Activated CD4-positive, alpha-beta memory T cell treated with anti-CD3 and anti-CD28 coated beads, Interleukin-2, amount 10 ng/mL, durations not matched to agents 7 days and 5 days (primary cell): ENCODE results near the gene SPDYE4. TPM values are rescaled to one million over a fixed set of nuclear protein-coding genes. Genes with fewer than 3 reads are reported as not detected.
"Not testable (repeated sequence)": the region's sequence is repeated elsewhere in the genome, so short reads cannot be mapped to it uniquely, and the experiment has no call there.

Experiments used
- CTCF ChIA-PET: fragments of 350-600 bp; sonication (Branson Sonifier 250); formaldehyde crosslinking; loops from one replicate; lab custom pipeline; 2021; ENCODE audit warnings: antibody characterized with exemption, inconsistent platforms; lab: Charles Lee
- POLR2A ChIA-PET: fragments of 350-600 bp; sonication (Branson Sonifier 250); formaldehyde crosslinking; loops from one replicate; lab custom pipeline; 2021; ENCODE audit warnings: antibody characterized with exemption; lab: Charles Lee
- DNase-seq: peaks from one replicate; pipeline ENCODE4 v3.0.0-alpha.2; 2020
- H3K27ac Mint-ChIP-seq: one replicate; pipeline ENCODE4 v1.8.0; 2021; ENCODE audit warnings: mild to moderate bottlenecking, mixed read lengths
- H3K27me3 Mint-ChIP-seq: one replicate; pipeline ENCODE4 v1.8.0; 2021; ENCODE audit warnings: mixed read lengths
- H3K36me3 Mint-ChIP-seq: one replicate; pipeline ENCODE4 v1.8.0; 2021; ENCODE audit warnings: low read depth, mixed read lengths
- H3K4me1 Mint-ChIP-seq: one replicate; pipeline ENCODE4 v1.8.0; 2021; ENCODE audit warnings: mixed read lengths
- H3K4me3 Mint-ChIP-seq: one replicate; pipeline ENCODE4 v1.8.0; 2021; ENCODE audit warnings: mild to moderate bottlenecking, mixed read lengths
- H3K9me3 Mint-ChIP-seq: one replicate; pipeline ENCODE4 v1.8.0; 2021; ENCODE audit warnings: mixed read lengths
- total RNA-seq, 2 experiments: library from RNA; stranded (reverse); gene quantifications; one replicate each; pipeline ENCODE4 v1.2.3, GENCODE V29; 2021

The SPDYE4 gene
- not detected for total RNA-seq

- ChIA-PET CTCF (no interaction called here), POLR2A (no interaction called here)
- H3K9me3 Mint-ChIP-seq: no peaks in the 10 kb centered on the region
- DNase-seq: no peak
- no peaks in the 10 kb centered on the region for H3K36me3 Mint-ChIP-seq
- no peak within 1 kb of the TSS for H3K27ac Mint-ChIP-seq
- H3K4me1 Mint-ChIP-seq: no peaks in the 10 kb centered on the region
- no peak within 1 kb of the TSS for H3K4me3 Mint-ChIP-seq
- H3K27me3 Mint-ChIP-seq: peaks cover 25% of the 10 kb centered on the region
Observed at GRCh38 chr17:8758137-8758596, at the start of gene SPDYE4. SPDYE4 (minus strand) TSS chr17:8758546; CDS start chr17:8758382, 164 bp downstream.

GRCh38 chr17:8806926-8807550 is 48.7 kb upstream of the SPDYE4 start:
- H3K4me3 Mint-ChIP-seq: no peak overlapping the region
- H3K27me3 Mint-ChIP-seq: peaks cover 4% of the 10 kb centered on the region
- H3K36me3 Mint-ChIP-seq: peaks cover 2% of the 10 kb centered on the region
- ChIA-PET POLR2A (no interaction called here), CTCF (no interaction called here)
- H3K9me3 Mint-ChIP-seq: peaks cover 10% of the 10 kb centered on the region
- no peak overlapping the region for H3K27ac Mint-ChIP-seq
- peak; percentile 39 for DNase-seq
- peaks cover 9% of the 10 kb centered on the region for H3K4me1 Mint-ChIP-seq

GRCh38 chr17:8806253-8806925 is 48.0 kb upstream of the SPDYE4 start:
- H3K36me3 Mint-ChIP-seq: peaks cover 2% of the 10 kb centered on the region
- CTCF ChIA-PET: no interaction called here
- peaks cover 10% of the 10 kb centered on the region for H3K9me3 Mint-ChIP-seq
- no peak overlapping the region for H3K4me3 Mint-ChIP-seq
- peaks cover 9% of the 10 kb centered on the region for H3K4me1 Mint-ChIP-seq
- DNase-seq: peak; percentile 5
- POLR2A ChIA-PET: no interaction called here
- peaks cover 2% of the 10 kb centered on the region for H3K27me3 Mint-ChIP-seq
- H3K27ac Mint-ChIP-seq: no peak overlapping the region

GRCh38 chr17:8805396-8805795 is 47.0 kb upstream of the SPDYE4 start:
- H3K27ac Mint-ChIP-seq, H3K4me3 Mint-ChIP-seq, H3K27me3 Mint-ChIP-seq, CTCF ChIA-PET, H3K36me3 Mint-ChIP-seq, POLR2A ChIA-PET, H3K4me1 Mint-ChIP-seq: not testable (repeated sequence)
- peaks cover 10% of the 10 kb centered on the region for H3K9me3 Mint-ChIP-seq
- peak; percentile 1 for DNase-seq

GRCh38 chr17:8803531-8804420 is 45.4 kb upstream of the SPDYE4 start:
- H3K4me3 Mint-ChIP-seq: no peak overlapping the region
- H3K27me3 Mint-ChIP-seq: peaks cover 2% of the 10 kb centered on the region
- POLR2A ChIA-PET: no interaction called here

GRCh38 chr17:8801135-8801840 is 42.9 kb upstream of the SPDYE4 start:
- Mint-ChIP-seq H3K4me1 (no peaks in the 10 kb centered on the region), H3K9me3 (no peaks in the 10 kb centered on the region), H3K4me3 (no peak overlapping the region), H3K27ac (no peak overlapping the region), H3K36me3 (no peaks in the 10 kb centered on the region), H3K27me3 (no peaks in the 10 kb centered on the region)
- no peak for DNase-seq
- CTCF ChIA-PET: interaction anchor here (1.9 kb wide), 1 partner anchor 15 kb away, joined by 8 read pairs; no protein-coding TSS in a partner anchor
- POLR2A ChIA-PET: no interaction called here

More at GRCh38 chr17:8803531-8804420, 45.4 kb upstream of the SPDYE4 start:
- H3K9me3 Mint-ChIP-seq: peaks cover 3% of the 10 kb centered on the region
- H3K36me3 Mint-ChIP-seq: peaks cover 2% of the 10 kb centered on the region
- peaks cover 9% of the 10 kb centered on the region for H3K4me1 Mint-ChIP-seq
- CTCF ChIA-PET: no interaction called here
- H3K27ac Mint-ChIP-seq: no peak overlapping the region
- DNase-seq: no peak

- no peaks in the 10 kb centered on the region for H3K4me1 Mint-ChIP-seq
- H3K27ac Mint-ChIP-seq: no peak overlapping the region
- no peaks in the 10 kb centered on the region for H3K27me3 Mint-ChIP-seq
- no peak for DNase-seq
- H3K9me3 Mint-ChIP-seq: no peaks in the 10 kb centered on the region
- no peak overlapping the region for H3K4me3 Mint-ChIP-seq
- H3K36me3 Mint-ChIP-seq: no peaks in the 10 kb centered on the region
- CTCF ChIA-PET: interaction anchor here (1.9 kb wide), 1 partner anchor 15 kb away, joined by 8 read pairs; no protein-coding TSS in a partner anchor
- POLR2A ChIA-PET: no interaction called here
Observed at GRCh38 chr17:8800656-8801055, 42.3 kb upstream of the SPDYE4 start.

GRCh38 chr17:8799570-8800212 is 41.3 kb upstream of the SPDYE4 start:
- Mint-ChIP-seq H3K4me1 (no peaks in the 10 kb centered on the region), H3K36me3 (no peaks in the 10 kb centered on the region), H3K27ac (no peak overlapping the region), H3K9me3 (no peaks in the 10 kb centered on the region), H3K27me3 (no peaks in the 10 kb centered on the region), H3K4me3 (no peak overlapping the region)
- POLR2A ChIA-PET: no interaction called here
- DNase-seq: no peak
- CTCF ChIA-PET: interaction anchor here (1.9 kb wide), 1 partner anchor 14 kb away, joined by 8 read pairs; no protein-coding TSS in a partner anchor

- no peak within 1 kb of the TSS for H3K4me3 Mint-ChIP-seq
- POLR2A ChIA-PET: no interaction called here
Observed at GRCh38 chr17:8798846-8799569, 40.7 kb upstream of the SPDYE4 start, which contains the start of gene MFSD6L. MFSD6L (minus strand) TSS chr17:8799365; CDS start chr17:8799120, 245 bp downstream.

GRCh38 chr17:8798176-8798845 is 40.0 kb upstream of the SPDYE4 start:
- Mint-ChIP-seq H3K27ac (no peak overlapping the region), H3K36me3 (no peaks in the 10 kb centered on the region), H3K27me3 (peaks cover 4% of the 10 kb centered on the region), H3K9me3 (no peaks in the 10 kb centered on the region), H3K4me1 (no peaks in the 10 kb centered on the region), H3K4me3 (no peak overlapping the region)
- CTCF ChIA-PET: interaction anchor here (1.0 kb wide), 1 partner anchor 12 kb away, joined by 5 read pairs; no protein-coding TSS in a partner anchor
- POLR2A ChIA-PET: no interaction called here
- DNase-seq: no peak

More at GRCh38 chr17:8798846-8799569, 40.7 kb upstream of the SPDYE4 start, which contains the start of gene MFSD6L:
- no peak for DNase-seq
- no peaks in the 10 kb centered on the region for H3K4me1 Mint-ChIP-seq
- H3K9me3 Mint-ChIP-seq: no peaks in the 10 kb centered on the region
- H3K36me3 Mint-ChIP-seq: no peaks in the 10 kb centered on the region
- no peak within 1 kb of the TSS for H3K27ac Mint-ChIP-seq
- no peaks in the 10 kb centered on the region for H3K27me3 Mint-ChIP-seq
- CTCF ChIA-PET: no interaction called here

- Mint-ChIP-seq H3K27me3 (peaks cover 4% of the 10 kb centered on the region), H3K4me1 (no peaks in the 10 kb centered on the region), H3K27ac (no peak overlapping the region), H3K4me3 (no peak overlapping the region), H3K9me3 (no peaks in the 10 kb centered on the region), H3K36me3 (no peaks in the 10 kb centered on the region)
- DNase-seq: no peak
- POLR2A ChIA-PET: no interaction called here
- CTCF ChIA-PET: interaction anchor here (1.0 kb wide), 1 partner anchor 12 kb away, joined by 5 read pairs; no protein-coding TSS in a partner anchor
Observed at GRCh38 chr17:8797621-8798175, 39.4 kb upstream of the SPDYE4 start.
